GM12878 (cell line): ENCODE data around the gene TMEM192. TPM values are rescaled to one million over a fixed set of nuclear protein-coding genes. Genes with fewer than 3 reads are reported as not detected.

Experiments used
- ATAC-seq: fragments of 200-7000 bp; cut with Tn5 transposase; 3 replicates; pipeline ENCODE4 v1.9.1; 2020; ENCODE audit warnings: mild to moderate bottlenecking, moderate library complexity
- BruUV-seq: library from RNA; stranded (reverse); fragments of 400-500 nt; replicated peaks from 2 replicates; lab custom pipeline; 2021; lab: Mats Ljungman, UMichigan
- CTCF ChIA-PET: fragments of 300-600 bp; sonication (Branson Sonifier 250); formaldehyde crosslinking; extraction: SDS; loops from one replicate; lab custom pipeline; 2021; ENCODE audit warnings: inconsistent platforms; lab: Yijun Ruan, JAX
- POLR2A ChIA-PET: fragments of 350-600 bp; formaldehyde crosslinking; extraction: SDS; loops from one replicate; lab custom pipeline; 2021; ENCODE audit warnings: inconsistent platforms; lab: Charles Lee
- RAD21 ChIA-PET: fragments of 300-600 bp; sonication (Branson Sonifier 250); formaldehyde crosslinking; loops from one replicate; lab custom pipeline; 2023; ENCODE audit warnings: antibody characterized with exemption; ENCODE audit not compliant: unreplicated experiment; lab: Charles Lee
- SMC1A ChIA-PET: fragments of 300-600 bp; sonication (Branson Sonifier 250); formaldehyde crosslinking; loops from one replicate; lab custom pipeline; 2023; ENCODE audit not compliant: unreplicated experiment, uncharacterized antibody; lab: Charles Lee
- DNase-seq: peaks from one replicate; pipeline ENCODE4 v3.0.0-alpha.2; 2011; ENCODE audit warnings: low read depth, low spot score
- FAIRE-seq: peaks from 3 replicates; lab custom pipeline; 2011; peaks lifted over from hg19 to GRCh38; lab: Jason Lieb, UNC
- H2AFZ ChIP-seq: 2 replicates; pipeline ENCODE4 v1.6.0; 2011; ENCODE audit warnings: low read depth, low read length, control low read depth; ENCODE audit not compliant: control insufficient read depth
- H3K27ac ChIP-seq: 2 replicates; pipeline ENCODE4 v1.5.1; 2011; ENCODE audit warnings: control low read depth; ENCODE audit not compliant: control insufficient read depth, insufficient read depth
- H3K27me3 ChIP-seq, 2 experiments: replicated peaks in 1 of 2; 2 replicates each; pipeline versions ENCODE4 v1.6.0 to v1.6.1; 2011; ENCODE audit warnings: low read length in 1 of 2; ENCODE audit not compliant: control insufficient read depth in 2 of 2, insufficient read depth in 2 of 2
- H3K36me3 ChIP-seq, 2 experiments: 2 replicates each; pipeline ENCODE4 v1.5.1; 2011; ENCODE audit warnings: low read length in 1 of 2; ENCODE audit not compliant: control insufficient read depth in 2 of 2, insufficient read depth in 2 of 2
- H3K4me1 ChIP-seq: 2 replicates; pipeline ENCODE4 v1.6.1; 2011; ENCODE audit warnings: mild to moderate bottlenecking, low read length, moderate library complexity, mixed read lengths; ENCODE audit not compliant: control insufficient read depth, insufficient read depth
- H3K4me2 ChIP-seq: 2 replicates; pipeline ENCODE4 v1.6.0; 2011; ENCODE audit warnings: control low read depth; ENCODE audit not compliant: control insufficient read depth, insufficient read depth
- H3K4me3 ChIP-seq: fragments of 200-600 bp; sonication (generic); 2 replicates; pipeline ENCODE4 v1.5.1; 2016
- H3K79me2 ChIP-seq: 2 replicates; pipeline ENCODE4 v1.6.0; 2011; ENCODE audit warnings: low read length; ENCODE audit not compliant: control insufficient read depth, insufficient read depth
- H3K9ac ChIP-seq: 2 replicates; pipeline ENCODE4 v1.8.0; 2011; ENCODE audit warnings: low read length, control low read depth, mixed read lengths; ENCODE audit not compliant: control insufficient read depth, insufficient read depth
- H3K9me3 ChIP-seq: replicated peaks from 3 replicates; pipeline ENCODE4 v1.5.1; 2011; ENCODE audit warnings: mild to moderate bottlenecking, low read length; ENCODE audit not compliant: control insufficient read depth, insufficient read depth
- H4K20me1 ChIP-seq: 2 replicates; pipeline ENCODE4 v1.6.0; 2011; ENCODE audit not compliant: control insufficient read depth, insufficient read depth
- CHD1 ChIP-seq: IDR thresholded peaks from 2 replicates; pipeline ENCODE4 v1.6.1; 2012; ENCODE audit warnings: low read depth, low read length, improper control_type of control experiment
- CTCF ChIP-seq, 3 experiments: IDR thresholded peaks in 2 of 3; conservative IDR thresholded peaks in 1 of 3; 2 replicates each; pipeline ENCODE4 v1.5.1; 2011; ENCODE audit warnings: low read depth in 3 of 3, low read length in 3 of 3, mild to moderate bottlenecking in 3 of 3, control low read depth in 2 of 3, moderate library complexity in 2 of 3, inconsistent platforms in 1 of 3, mixed read lengths in 1 of 3; ENCODE audit not compliant: control insufficient read depth in 2 of 3, insufficient read depth in 1 of 3; ENCODE audit errors: extremely low read depth in 1 of 3
- FOXM1 ChIP-seq: IDR thresholded peaks from 2 replicates; pipeline ENCODE4 v1.6.1; 2012; ENCODE audit warnings: low read depth, mild to moderate bottlenecking, inconsistent platforms, low read length, moderate library complexity
- LARP7 ChIP-seq: fragments of 450-650 bp; IDR thresholded peaks from 2 replicates; pipeline ENCODE4 v1.6.1; 2017; ENCODE audit warnings: mild to moderate bottlenecking
- RAD21 ChIP-seq: IDR thresholded peaks from 2 replicates; pipeline ENCODE4 v1.6.1; 2011; ENCODE audit warnings: mild to moderate bottlenecking, low read depth, low read length, moderate library complexity; ENCODE audit not compliant: insufficient read depth
- SMAD1 ChIP-seq: fragments of 450-650 bp; IDR thresholded peaks from 2 replicates; pipeline ENCODE4 v1.6.1; 2018; ENCODE audit warnings: mild to moderate bottlenecking, low read depth; ENCODE audit not compliant: partially characterized antibody
- SMC3 ChIP-seq: IDR thresholded peaks from 2 replicates; pipeline ENCODE4 v1.6.1; 2011; ENCODE audit warnings: low read length, improper control_type of control experiment, borderline replicate concordance
- STAT1 ChIP-seq: fragments of 450-650 bp; conservative IDR thresholded peaks from 2 replicates; pipeline ENCODE4 v1.6.1; 2014; ENCODE audit warnings: antibody characterized with exemption, mild to moderate bottlenecking
- USF1 ChIP-seq: IDR thresholded peaks from 2 replicates; pipeline ENCODE4 v1.6.1; 2011; ENCODE audit warnings: borderline replicate concordance, low read depth, mild to moderate bottlenecking, moderate library complexity, mixed read lengths, low read length; ENCODE audit not compliant: insufficient read depth; ENCODE audit errors: extremely low read length
- ZNF384 ChIP-seq: IDR thresholded peaks from 2 replicates; pipeline ENCODE4 v1.6.1; 2012; ENCODE audit warnings: low read depth, mild to moderate bottlenecking, low read length, improper control_type of control experiment, borderline replicate concordance
- WGBS: methylation state at CpG from one replicate; pipeline ENCODE4 v1.1.6; 2016; ENCODE audit warnings: low lambda C conversion rate; ENCODE audit not compliant: insufficient replicate concordance, insufficient coverage; ENCODE audit errors: missing lambda C conversion rate; 5-methylcytosine and 5-hydroxymethylcytosine counted together
- in situ Hi-C: fragments of 300-500 bp; cut with MboI; formaldehyde crosslinking; loops from 9 replicates; pipeline ENCODE4 v1.14.3; 2018; ENCODE audit warnings: mixed read lengths
- intact Hi-C: fragments of 100-400 bp; cut with micrococcal nuclease; formaldehyde crosslinking; loops from one replicate; pipeline ENCODE4 v1.14.2; 2022; ENCODE audit not compliant: unreplicated experiment
- polyA plus RNA-seq, 11 experiments: library from polyadenylated mRNA; depleted of rRNA in 4 of 11; unstranded in 6 of 11; stranded (reverse) in 5 of 11; fragments of >200 nt; fragmentation: Nextera tagmentation in 4 of 11; fragmentation: Illumina TruSeq in 1 of 11; extraction: Ambion mirVana in 4 of 11; extraction: Trizol in 1 of 11; gene quantifications; 1 replicate in 1 of 11; 2 replicates in 10 of 11; pipeline versions ENCODE4 v1.2.1 to v1.2.3, GENCODE V29; 2011 to 2016; ENCODE audit warnings: inconsistent platforms in 2 of 11, missing spikeins in 2 of 11, low read depth in 1 of 11
- total RNA-seq, 4 experiments: library from RNA; depleted of rRNA in 3 of 4; stranded (reverse); fragments of >200 nt in 3 of 4; fragmentation: Illumina TruSeq in 1 of 4; extraction: Trizol in 1 of 4; gene quantifications; 2 replicates each; pipeline versions ENCODE4 v1.2.1 to v1.2.3, GENCODE V29; 2013 to 2021

The TMEM192 gene
- total and polyA plus RNA-seq, 10 of the 15 experiments (the other 5 are each of a cell fraction or from before 2014, with no cell fraction given) = 1.8 to 16.0 (median 10.0) TPM

GRCh38 chr4:165096776-165097175 lies 15.9 kb downstream of the TMEM192 start:
- CTCF ChIA-PET = interaction anchor here (0.6 to 2.7 kb wide), 21 partner anchors 9 to 764 kb away, joined by 3 to 28 read pairs (median 3); partner anchors contain the start of gene TMEM192
- RAD21 ChIA-PET = interaction anchor here (0.6 to 1.9 kb wide), 11 partner anchors 16 to 366 kb away, joined by 3 to 20 read pairs (median 4); partner anchors contain the start of gene TMEM192
- in situ Hi-C loops = loop anchor here (5.0 kb wide), 1 partner anchor 319 kb away; no protein-coding TSS in a partner anchor
- intact Hi-C loops = loop anchor here (2.0 to 5.0 kb wide), 2 partner anchors 159 to 318 kb away; no protein-coding TSS in a partner anchor
- no peaks in the 10 kb centered on the region for H3K4me1 ChIP-seq
- peak; percentile 66 for TF ChIP-seq ZNF384
- TF ChIP-seq FOXM1 = no peak
- TF ChIP-seq SMC3 = peak; percentile 44
- no peak for TF ChIP-seq USF1
- no peak for TF ChIP-seq CHD1
- no peak for TF ChIP-seq STAT1
- TF ChIP-seq RAD21 = peak; percentile 42
- TF ChIP-seq LARP7 = no peak
- no peak for TF ChIP-seq SMAD1
- peak in 2 of 3 experiments; percentile 48 to 54; a peak in 5 of 6 replicates for TF ChIP-seq CTCF (IDR thresholded peaks at IDR 0.05 in 2 of 3, conservative IDR thresholded peaks at IDR 0.05 in 1 of 3; ENCODE audit: control insufficient read depth in 2 of 3, extremely low read depth in 1 of 3, insufficient read depth in 1 of 3, low read depth in 3 of 3, low read length in 3 of 3)
- no peaks in the 10 kb centered on the region for H3K27me3 ChIP-seq
- H3K9me3 ChIP-seq = no peaks in the 10 kb centered on the region
- no TSS peak for BruUV-seq
- peak; percentile 33; the same call in 2 of the 3 replicates for ATAC-seq
- H3K4me2 ChIP-seq = no peak overlapping the region
- no peak overlapping the region for H3K4me3 ChIP-seq
- POLR2A ChIA-PET = no interaction called here
- 100% methylated on average over 2 of the region's 2 CpGs for WGBS
- H3K9ac ChIP-seq = no peak overlapping the region
- no peaks in the 10 kb centered on the region for H3K79me2 ChIP-seq
- H4K20me1 ChIP-seq = no peaks in the 10 kb centered on the region
- no peak overlapping the region for H3K27ac ChIP-seq
- DNase-seq = no peak
- FAIRE-seq = peak; percentile 73
- no peak overlapping the region for H2AFZ ChIP-seq
- no peaks in the 10 kb centered on the region; a peak in 1 of 4 replicates for H3K36me3 ChIP-seq
- SMC1A ChIA-PET = interaction anchor here (0.8 to 1.6 kb wide), 8 partner anchors 15 to 330 kb away, joined by 3 to 15 read pairs (median 5); partner anchors contain the start of gene TMEM192
